GF-D8 (cell line): ENCODE results near the gene ALX4.

Experiments
- DNase-seq: peaks from one replicate; lab custom pipeline; 2025; lab: John Stamatoyannopoulos, UW

ALX4 gene

GRCh38 chr11:44315947-44316658 lies 6.2 kb upstream of the ALX4 start:
- DNase-seq = no peak

- no peak for DNase-seq
Observed at GRCh38 chr11:44314733-44315132, 4.8 kb upstream of the ALX4 start.

GRCh38 chr11:44313761-44314489 lies 4.0 kb upstream of the ALX4 start:
- no peak for DNase-seq

- no peak for DNase-seq
Observed at GRCh38 chr11:44312876-44313275, 2.9 kb upstream of the ALX4 start.

GRCh38 chr11:44311339-44312261 lies 1.7 kb upstream of the ALX4 start:
- DNase-seq = no peak

- DNase-seq = no peak
Observed at GRCh38 chr11:44310463-44311272, 729 bp upstream of the ALX4 start.

- DNase-seq = no peak
Observed at GRCh38 chr11:44310206-44310462, 195 bp upstream of the ALX4 start.

- DNase-seq = no peak
Observed at GRCh38 chr11:44308923-44309477, 939 bp downstream of the ALX4 start.

GRCh38 chr11:44308256-44308922 lies 1.6 kb downstream of the ALX4 start:
- no peak for DNase-seq

- DNase-seq = no peak
Observed at GRCh38 chr11:44307340-44308099, 2.4 kb downstream of the ALX4 start.

- no peak for DNase-seq
Observed at GRCh38 chr11:44306918-44307244, 3.1 kb downstream of the ALX4 start.

GRCh38 chr11:44306052-44306917 lies 3.7 kb downstream of the ALX4 start:
- no peak for DNase-seq

GRCh38 chr11:44305470-44306051 lies 4.4 kb downstream of the ALX4 start:
- DNase-seq = no peak

GRCh38 chr11:44305026-44305469 lies 4.9 kb downstream of the ALX4 start:
- DNase-seq = no peak

GRCh38 chr11:44304091-44305025 lies 5.6 kb downstream of the ALX4 start:
- no peak for DNase-seq

- no peak for DNase-seq
Observed at GRCh38 chr11:44303401-44303938, 6.5 kb downstream of the ALX4 start.

- DNase-seq = no peak
Observed at GRCh38 chr11:44301564-44302271, 8.2 kb downstream of the ALX4 start.
